Caco-2 (cell line): ENCODE data around the gene TREH. TPM values are rescaled to one million over a fixed set of nuclear protein-coding genes. Genes with fewer than 3 reads are reported as not detected.

Source experiments
- BruUV-seq: library from RNA; stranded (reverse); fragments of 400-500 nt; replicated peaks from 2 replicates; lab custom pipeline; 2021; lab: Mats Ljungman, UMichigan
- CTCF ChIA-PET: fragments of 300-600 bp; sonication (Branson Sonifier 250); formaldehyde crosslinking; loops from one replicate; lab custom pipeline; 2022; ENCODE audit warnings: antibody characterized with exemption; lab: Charles Lee
- POLR2A ChIA-PET: fragments of 300-600 bp; sonication (Branson Sonifier 250); formaldehyde crosslinking; loops from one replicate; lab custom pipeline; 2022; ENCODE audit warnings: antibody characterized with exemption; lab: Charles Lee
- DNase-seq, 2 experiments: peaks; one replicate each; pipeline versions ENCODE4 v3.0.0 to v3.0.0-alpha.2; 2020 to 2022
- H3K27me3 ChIP-seq: replicated peaks from 2 replicates; pipeline ENCODE4 v1.6.0; 2011; ENCODE audit warnings: low read length; ENCODE audit not compliant: control insufficient read depth, insufficient read depth
- H3K36me3 ChIP-seq: 2 replicates; pipeline ENCODE4 v1.5.1; 2011; ENCODE audit warnings: low read length; ENCODE audit not compliant: control insufficient read depth, insufficient read depth
- H3K4me1 ChIP-seq: fragments of 250-450 bp; sonication (Bioruptor Pico); 2 replicates; pipeline ENCODE4 v1.5.1; 2020; ENCODE audit warnings: mild to moderate bottlenecking
- H3K4me3 ChIP-seq: 2 replicates; pipeline ENCODE4 v1.5.1; 2011; ENCODE audit warnings: low read depth, mild to moderate bottlenecking, control low read depth, low read length
- H3K9me3 ChIP-seq: fragments of 250-450 bp; sonication (Bioruptor Pico); 2 replicates; pipeline ENCODE4 v1.5.1; 2020; ENCODE audit warnings: mild to moderate bottlenecking, moderate library complexity
- H3K27ac Mint-ChIP-seq: one replicate; pipeline ENCODE4 v1.8.0; 2022; ENCODE audit warnings: mixed read lengths; ENCODE audit not compliant: unreplicated experiment
- H3K27me3 Mint-ChIP-seq: one replicate; pipeline ENCODE4 v1.8.0; 2022; ENCODE audit warnings: mixed read lengths; ENCODE audit not compliant: insufficient read depth, unreplicated experiment
- H3K36me3 Mint-ChIP-seq: one replicate; pipeline ENCODE4 v1.8.0; 2022; ENCODE audit warnings: mild to moderate bottlenecking, mixed read lengths; ENCODE audit not compliant: insufficient read depth, unreplicated experiment
- H3K4me1 Mint-ChIP-seq: one replicate; pipeline ENCODE4 v1.8.0; 2022; ENCODE audit warnings: low read depth, mixed read lengths; ENCODE audit not compliant: unreplicated experiment
- H3K4me3 Mint-ChIP-seq: one replicate; pipeline ENCODE4 v1.8.0; 2022; ENCODE audit warnings: mild to moderate bottlenecking, moderate library complexity, mixed read lengths; ENCODE audit not compliant: unreplicated experiment
- H3K9me3 Mint-ChIP-seq: one replicate; pipeline ENCODE4 v1.8.0; 2022; ENCODE audit warnings: mixed read lengths; ENCODE audit not compliant: unreplicated experiment
- intact Hi-C: fragments of 100-400 bp; cut with micrococcal nuclease; formaldehyde crosslinking; loops from one replicate; pipeline ENCODE4 v1.10.0; 2022; ENCODE audit not compliant: unreplicated experiment
- total RNA-seq: library from RNA; stranded (reverse); gene quantifications from 2 replicates; pipeline ENCODE4 v1.2.3, GENCODE V29; 2022
- TF ChIP-seq, protein P1 (sequence below), 2 experiments: fragments of 200-600 bp in 1 of 2; IDR thresholded peaks; 1 replicate in 1 of 2; 2 replicates in 1 of 2; pipeline versions ENCODE4 v1.5.1 to v1.8.0; 2011 to 2022; ENCODE audit warnings: antibody characterized with exemption in 1 of 2, control low read depth in 1 of 2, inconsistent platforms in 1 of 2, low read depth in 1 of 2, low read length in 1 of 2, mild to moderate bottlenecking in 1 of 2, moderate library complexity in 1 of 2; ENCODE audit not compliant: insufficient read depth in 1 of 2, severe bottlenecking in 1 of 2, unreplicated experiment in 1 of 2

Gene TREH
- total RNA-seq, 1 experiment from 2014 or later, result not detected

DNA sequence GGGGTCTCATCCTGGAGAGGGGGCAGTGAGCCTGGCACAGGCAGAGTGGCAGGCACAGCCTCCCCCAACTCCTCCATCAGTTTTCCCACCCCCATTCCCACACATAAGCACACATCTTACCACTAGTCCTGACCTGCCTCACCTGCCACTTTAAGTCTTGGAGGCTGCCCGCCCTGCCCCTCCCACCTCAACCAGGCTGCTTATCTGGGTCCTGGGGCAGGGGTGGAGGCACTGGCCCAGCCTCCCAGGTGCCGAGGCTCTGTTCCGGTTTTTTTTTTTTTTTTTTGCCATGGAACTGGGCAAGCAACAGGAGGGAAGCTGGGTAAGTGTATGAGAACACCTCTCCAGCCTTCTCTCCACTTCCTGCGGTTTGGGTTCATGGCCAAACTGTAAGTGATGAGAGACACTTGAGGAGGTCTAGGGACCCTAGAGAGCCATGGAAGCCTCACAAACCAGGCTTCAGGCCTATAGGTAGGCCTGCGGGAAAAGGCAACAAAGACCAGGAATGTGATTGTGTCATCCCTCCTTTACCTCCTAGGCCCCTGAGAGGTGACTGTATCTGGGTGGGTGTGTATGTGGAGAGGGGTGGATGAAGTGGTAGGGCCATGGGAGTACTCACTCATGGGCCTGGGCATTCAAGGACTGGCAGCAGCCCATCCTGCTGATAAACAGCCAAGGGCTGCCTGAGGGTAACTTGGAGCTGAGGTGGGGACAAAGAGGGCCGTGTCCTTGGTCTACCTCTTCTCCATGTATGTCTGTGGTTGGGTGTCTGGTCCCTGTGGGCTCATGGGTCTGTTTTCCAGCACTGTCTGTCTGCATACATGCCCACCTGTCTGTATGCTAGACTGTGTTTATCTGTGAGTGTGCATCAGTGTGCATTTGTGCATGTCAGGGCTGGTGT is 49.4 kb downstream of the TREH start:
- ChIA-PET CTCF (interaction anchor here (1.0 kb wide), 1 partner anchor 9 kb away, joined by 4 read pairs; no protein-coding TSS in a partner anchor), POLR2A (no interaction called here)
- TF ChIP-seq, protein P1, sequence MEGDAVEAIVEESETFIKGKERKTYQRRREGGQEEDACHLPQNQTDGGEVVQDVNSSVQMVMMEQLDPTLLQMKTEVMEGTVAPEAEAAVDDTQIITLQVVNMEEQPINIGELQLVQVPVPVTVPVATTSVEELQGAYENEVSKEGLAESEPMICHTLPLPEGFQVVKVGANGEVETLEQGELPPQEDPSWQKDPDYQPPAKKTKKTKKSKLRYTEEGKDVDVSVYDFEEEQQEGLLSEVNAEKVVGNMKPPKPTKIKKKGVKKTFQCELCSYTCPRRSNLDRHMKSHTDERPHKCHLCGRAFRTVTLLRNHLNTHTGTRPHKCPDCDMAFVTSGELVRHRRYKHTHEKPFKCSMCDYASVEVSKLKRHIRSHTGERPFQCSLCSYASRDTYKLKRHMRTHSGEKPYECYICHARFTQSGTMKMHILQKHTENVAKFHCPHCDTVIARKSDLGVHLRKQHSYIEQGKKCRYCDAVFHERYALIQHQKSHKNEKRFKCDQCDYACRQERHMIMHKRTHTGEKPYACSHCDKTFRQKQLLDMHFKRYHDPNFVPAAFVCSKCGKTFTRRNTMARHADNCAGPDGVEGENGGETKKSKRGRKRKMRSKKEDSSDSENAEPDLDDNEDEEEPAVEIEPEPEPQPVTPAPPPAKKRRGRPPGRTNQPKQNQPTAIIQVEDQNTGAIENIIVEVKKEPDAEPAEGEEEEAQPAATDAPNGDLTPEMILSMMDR (IDR thresholded peaks at IDR 0.05; ENCODE audit: insufficient read depth in 1 of 2, low read depth in 1 of 2, low read length in 1 of 2, severe bottlenecking in 1 of 2, unreplicated experiment in 1 of 2), result no peak
- Histone ChIP-seq H3K27me3 (no peaks in the 10 kb centered on the region), H3K4me3 (no peak overlapping the region), H3K9me3 (no peaks in the 10 kb centered on the region), H3K36me3 (peaks cover 3% of the 10 kb centered on the region; the same call in 1 of the 2 replicates), H3K4me1 (0 out of 2 replicates have a peak, but pooled peaks cover 3% of the 10 kb centered on the region)
- intact Hi-C loops, result no loop called here
- Mint-ChIP-seq H3K27me3 (no peaks in the 10 kb centered on the region), H3K9me3 (no peaks in the 10 kb centered on the region), H3K4me1 (peaks cover 13% of the 10 kb centered on the region), H3K4me3 (no peak overlapping the region), H3K36me3 (peaks cover 27% of the 10 kb centered on the region), H3K27ac (no peak overlapping the region)
- BruUV-seq, result no TSS peak
- no peak for DNase-seq

DNA sequence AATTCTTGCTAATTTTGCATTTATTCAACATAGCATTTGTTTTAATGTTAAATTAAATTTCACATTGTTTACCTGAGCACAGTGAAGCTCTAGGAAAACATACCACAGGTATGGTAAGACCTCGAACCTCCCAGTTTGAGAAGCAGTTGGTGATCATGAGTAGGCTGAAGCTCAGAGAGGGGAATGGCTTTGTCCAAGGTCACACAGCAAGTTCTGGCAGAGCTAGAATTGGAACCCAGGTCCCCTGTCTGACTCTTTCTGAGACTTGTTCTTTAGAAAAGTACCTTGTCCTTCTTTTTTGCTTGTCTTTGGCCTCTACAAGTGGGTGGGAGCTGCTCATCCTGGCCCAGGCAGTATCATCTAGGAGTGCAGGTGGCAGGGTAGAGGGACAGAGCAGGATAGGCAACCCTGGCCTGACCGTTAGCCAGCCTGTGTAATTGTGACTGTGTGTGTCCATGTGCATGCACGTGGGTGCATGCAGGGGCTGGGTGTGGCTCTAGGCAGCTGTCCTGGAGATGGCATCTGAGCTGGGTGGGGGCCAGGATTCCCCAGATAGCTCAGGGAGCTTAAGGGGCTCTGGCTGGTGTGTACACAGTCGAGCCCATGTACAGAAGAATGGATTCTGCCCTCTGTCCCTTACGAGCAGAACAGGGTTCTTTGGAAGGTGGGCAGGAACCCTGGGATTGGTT is 50.4 kb downstream of the TREH start:
- H3K27ac Mint-ChIP-seq, result no peak overlapping the region
- POLR2A ChIA-PET, result interaction anchor here (0.5 to 0.6 kb wide), 3 partner anchors 11 to 388 kb away, joined by 3 to 4 read pairs (median 3); no protein-coding TSS in a partner anchor
- H3K4me1 Mint-ChIP-seq, result peaks cover 7% of the 10 kb centered on the region
- no peaks in the 10 kb centered on the region for H3K27me3 ChIP-seq
- CTCF ChIA-PET, result interaction anchor here (1.0 kb wide), 1 partner anchor 8 kb away, joined by 4 read pairs; no protein-coding TSS in a partner anchor
- 0 out of 2 replicates have a peak, but pooled peaks cover under 1% of the 10 kb centered on the region for H3K4me1 ChIP-seq
- H3K4me3 ChIP-seq, result no peak overlapping the region
- no peaks in the 10 kb centered on the region for H3K9me3 ChIP-seq
- no TSS peak for BruUV-seq
- H3K4me3 Mint-ChIP-seq, result no peak overlapping the region
- no peak for DNase-seq
- intact Hi-C loops, result no loop called here
- H3K36me3 ChIP-seq, result peaks cover 5% of the 10 kb centered on the region; the same call in 1 of the 2 replicates
- no peaks in the 10 kb centered on the region for H3K9me3 Mint-ChIP-seq
- no peaks in the 10 kb centered on the region for H3K27me3 Mint-ChIP-seq
- TF ChIP-seq, protein P1 (IDR thresholded peaks at IDR 0.05; ENCODE audit: insufficient read depth in 1 of 2, low read depth in 1 of 2, low read length in 1 of 2, severe bottlenecking in 1 of 2, unreplicated experiment in 1 of 2), result no peak
- H3K36me3 Mint-ChIP-seq, result peaks cover 27% of the 10 kb centered on the region

DNA sequence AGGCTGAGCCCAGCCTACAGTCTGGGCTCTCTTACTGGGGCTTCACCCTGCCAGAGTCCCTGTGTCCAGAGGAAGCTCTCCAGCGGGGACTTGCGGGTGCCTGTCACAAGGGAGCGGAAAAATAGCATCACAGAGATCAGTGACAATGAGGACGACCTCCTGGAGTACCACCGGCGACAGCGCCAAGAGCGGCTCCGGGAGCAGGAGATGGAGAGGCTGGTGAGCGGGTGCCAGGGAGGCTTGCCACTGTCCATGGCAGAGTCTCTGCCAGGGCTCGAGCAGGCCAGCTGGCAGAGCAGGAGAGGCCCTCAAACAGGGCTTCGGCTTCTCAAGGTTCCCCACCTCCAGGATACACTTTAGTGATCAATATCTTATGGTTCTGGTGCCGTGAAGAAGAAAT is 51.0 kb downstream of the TREH start:
- H3K27me3 ChIP-seq, result no peaks in the 10 kb centered on the region
- Mint-ChIP-seq H3K4me3 (no peak overlapping the region), H3K27ac (no peak overlapping the region), H3K9me3 (no peaks in the 10 kb centered on the region), H3K36me3 (peaks cover 27% of the 10 kb centered on the region), H3K27me3 (no peaks in the 10 kb centered on the region), H3K4me1 (peaks cover 7% of the 10 kb centered on the region)
- H3K36me3 ChIP-seq, result peaks cover 5% of the 10 kb centered on the region; the same call in 1 of the 2 replicates
- ChIA-PET CTCF (interaction anchor here (1.1 kb wide), 1 partner anchor 31 kb away, joined by 3 read pairs; no protein-coding TSS in a partner anchor), POLR2A (interaction anchor here (0.6 kb wide), 1 partner anchor 12 kb away, joined by 3 read pairs; no protein-coding TSS in a partner anchor)
- no TSS peak for BruUV-seq
- no peak for DNase-seq
- TF ChIP-seq, protein P1 (IDR thresholded peaks at IDR 0.05; ENCODE audit: insufficient read depth in 1 of 2, low read depth in 1 of 2, low read length in 1 of 2, severe bottlenecking in 1 of 2, unreplicated experiment in 1 of 2), result no peak
- H3K4me1 ChIP-seq, result no peaks in the 10 kb centered on the region
- H3K9me3 ChIP-seq, result no peaks in the 10 kb centered on the region
- H3K4me3 ChIP-seq, result no peak overlapping the region
- intact Hi-C loops, result no loop called here
